PFSK-1 (cell line): Measurements from ENCODE around the gene NTN1.

ENCODE experiments used
- POLR2AphosphoS5 ChIP-seq: IDR thresholded peaks from 2 replicates; pipeline ENCODE4 v1.6.1; 2012; ENCODE audit warnings: low read depth, mild to moderate bottlenecking, control low read depth, low read length, moderate library complexity
- TAF1 ChIP-seq: IDR thresholded peaks from 2 replicates; pipeline ENCODE4 v1.6.1; 2012; ENCODE audit warnings: low read length, control low read depth, borderline replicate concordance; ENCODE audit not compliant: insufficient read depth
- TF ChIP-seq, protein P1 (sequence below), 2 experiments: IDR thresholded peaks; 2 replicates each; pipeline versions ENCODE4 v1.6.1 to v1.8.0; 2011 to 2012; ENCODE audit warnings: low read depth in 2 of 2, low read length in 2 of 2, control low read depth in 1 of 2, inconsistent platforms in 1 of 2, mild to moderate bottlenecking in 1 of 2, moderate library complexity in 1 of 2; ENCODE audit not compliant: insufficient read depth in 1 of 2

- no peak for TF ChIP-seq POLR2AphosphoS5
- TF ChIP-seq, protein P1, sequence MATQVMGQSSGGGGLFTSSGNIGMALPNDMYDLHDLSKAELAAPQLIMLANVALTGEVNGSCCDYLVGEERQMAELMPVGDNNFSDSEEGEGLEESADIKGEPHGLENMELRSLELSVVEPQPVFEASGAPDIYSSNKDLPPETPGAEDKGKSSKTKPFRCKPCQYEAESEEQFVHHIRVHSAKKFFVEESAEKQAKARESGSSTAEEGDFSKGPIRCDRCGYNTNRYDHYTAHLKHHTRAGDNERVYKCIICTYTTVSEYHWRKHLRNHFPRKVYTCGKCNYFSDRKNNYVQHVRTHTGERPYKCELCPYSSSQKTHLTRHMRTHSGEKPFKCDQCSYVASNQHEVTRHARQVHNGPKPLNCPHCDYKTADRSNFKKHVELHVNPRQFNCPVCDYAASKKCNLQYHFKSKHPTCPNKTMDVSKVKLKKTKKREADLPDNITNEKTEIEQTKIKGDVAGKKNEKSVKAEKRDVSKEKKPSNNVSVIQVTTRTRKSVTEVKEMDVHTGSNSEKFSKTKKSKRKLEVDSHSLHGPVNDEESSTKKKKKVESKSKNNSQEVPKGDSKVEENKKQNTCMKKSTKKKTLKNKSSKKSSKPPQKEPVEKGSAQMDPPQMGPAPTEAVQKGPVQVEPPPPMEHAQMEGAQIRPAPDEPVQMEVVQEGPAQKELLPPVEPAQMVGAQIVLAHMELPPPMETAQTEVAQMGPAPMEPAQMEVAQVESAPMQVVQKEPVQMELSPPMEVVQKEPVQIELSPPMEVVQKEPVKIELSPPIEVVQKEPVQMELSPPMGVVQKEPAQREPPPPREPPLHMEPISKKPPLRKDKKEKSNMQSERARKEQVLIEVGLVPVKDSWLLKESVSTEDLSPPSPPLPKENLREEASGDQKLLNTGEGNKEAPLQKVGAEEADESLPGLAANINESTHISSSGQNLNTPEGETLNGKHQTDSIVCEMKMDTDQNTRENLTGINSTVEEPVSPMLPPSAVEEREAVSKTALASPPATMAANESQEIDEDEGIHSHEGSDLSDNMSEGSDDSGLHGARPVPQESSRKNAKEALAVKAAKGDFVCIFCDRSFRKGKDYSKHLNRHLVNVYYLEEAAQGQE (IDR thresholded peaks at IDR 0.05; ENCODE audit: insufficient read depth in 1 of 2, low read depth in 2 of 2, low read length in 2 of 2) = no peak
- TF ChIP-seq TAF1 = no peak
These were observed 232.0 kb downstream of the NTN1 start for GRCh38 chr17:9253308-9253707.
